GM12801 (cell line): ENCODE results near the gene RDX.

Experiments
- CTCF ChIP-seq: IDR thresholded peaks from one replicate; pipeline ENCODE4 v1.5.1; 2011; ENCODE audit warnings: control low read depth; ENCODE audit not compliant: insufficient read length; ENCODE audit errors: extremely low read depth

RDX gene

GRCh38 chr11:110199184-110199981 is 97.0 kb downstream of the RDX start:
- TF ChIP-seq CTCF, result no peak

GRCh38 chr11:110198031-110198729 is 98.2 kb downstream of the RDX start:
- TF ChIP-seq CTCF, result no peak

- no peak for TF ChIP-seq CTCF
Observed at GRCh38 chr11:110196884-110197420, 99.5 kb downstream of the RDX start.

GRCh38 chr11:110196241-110196754 is 100.1 kb downstream of the RDX start:
- TF ChIP-seq CTCF, result no peak

- no peak for TF ChIP-seq CTCF
Observed at GRCh38 chr11:110190885-110191284, 105.5 kb downstream of the RDX start.

- no peak for TF ChIP-seq CTCF
Observed at GRCh38 chr11:110187731-110188130, 108.7 kb downstream of the RDX start.

- no peak for TF ChIP-seq CTCF
Observed at GRCh38 chr11:110186867-110187266, 109.5 kb downstream of the RDX start.
